GM12878 (cell line): ENCODE measurements around the gene NOVA1. TPM values are rescaled to one million over a fixed set of nuclear protein-coding genes. Genes with fewer than 3 reads are reported as not detected.

ENCODE experiments used
- ATAC-seq: fragments of 200-7000 bp; cut with Tn5 transposase; 3 replicates; pipeline ENCODE4 v1.9.1; 2020; ENCODE audit warnings: mild to moderate bottlenecking, moderate library complexity
- BruUV-seq: library from RNA; stranded (reverse); fragments of 400-500 nt; replicated peaks from 2 replicates; lab custom pipeline; 2021; lab: Mats Ljungman, UMichigan
- CTCF ChIA-PET: fragments of 300-600 bp; sonication (Branson Sonifier 250); formaldehyde crosslinking; extraction: SDS; loops from one replicate; lab custom pipeline; 2021; ENCODE audit warnings: inconsistent platforms; lab: Yijun Ruan, JAX
- POLR2A ChIA-PET: fragments of 350-600 bp; formaldehyde crosslinking; extraction: SDS; loops from one replicate; lab custom pipeline; 2021; ENCODE audit warnings: inconsistent platforms; lab: Charles Lee
- RAD21 ChIA-PET: fragments of 300-600 bp; sonication (Branson Sonifier 250); formaldehyde crosslinking; loops from one replicate; lab custom pipeline; 2023; ENCODE audit warnings: antibody characterized with exemption; ENCODE audit not compliant: unreplicated experiment; lab: Charles Lee
- SMC1A ChIA-PET: fragments of 300-600 bp; sonication (Branson Sonifier 250); formaldehyde crosslinking; loops from one replicate; lab custom pipeline; 2023; ENCODE audit not compliant: unreplicated experiment, uncharacterized antibody; lab: Charles Lee
- DNase-seq: peaks from one replicate; pipeline ENCODE4 v3.0.0-alpha.2; 2011; ENCODE audit warnings: low read depth, low spot score
- FAIRE-seq: peaks from 3 replicates; lab custom pipeline; 2011; peaks lifted over from hg19 to GRCh38; lab: Jason Lieb, UNC
- H2AFZ ChIP-seq: 2 replicates; pipeline ENCODE4 v1.6.0; 2011; ENCODE audit warnings: low read depth, low read length, control low read depth; ENCODE audit not compliant: control insufficient read depth
- H3K27ac ChIP-seq: 2 replicates; pipeline ENCODE4 v1.5.1; 2011; ENCODE audit warnings: control low read depth; ENCODE audit not compliant: control insufficient read depth, insufficient read depth
- H3K27me3 ChIP-seq, 2 experiments: replicated peaks in 1 of 2; 2 replicates each; pipeline versions ENCODE4 v1.6.0 to v1.6.1; 2011; ENCODE audit warnings: low read length in 1 of 2; ENCODE audit not compliant: control insufficient read depth in 2 of 2, insufficient read depth in 2 of 2
- H3K36me3 ChIP-seq, 2 experiments: 2 replicates each; pipeline ENCODE4 v1.5.1; 2011; ENCODE audit warnings: low read length in 1 of 2; ENCODE audit not compliant: control insufficient read depth in 2 of 2, insufficient read depth in 2 of 2
- H3K4me1 ChIP-seq: 2 replicates; pipeline ENCODE4 v1.6.1; 2011; ENCODE audit warnings: mild to moderate bottlenecking, low read length, moderate library complexity, mixed read lengths; ENCODE audit not compliant: control insufficient read depth, insufficient read depth
- H3K4me2 ChIP-seq: 2 replicates; pipeline ENCODE4 v1.6.0; 2011; ENCODE audit warnings: control low read depth; ENCODE audit not compliant: control insufficient read depth, insufficient read depth
- H3K4me3 ChIP-seq: fragments of 200-600 bp; sonication (generic); 2 replicates; pipeline ENCODE4 v1.5.1; 2016
- H3K79me2 ChIP-seq: 2 replicates; pipeline ENCODE4 v1.6.0; 2011; ENCODE audit warnings: low read length; ENCODE audit not compliant: control insufficient read depth, insufficient read depth
- H3K9ac ChIP-seq: 2 replicates; pipeline ENCODE4 v1.8.0; 2011; ENCODE audit warnings: low read length, control low read depth, mixed read lengths; ENCODE audit not compliant: control insufficient read depth, insufficient read depth
- H3K9me3 ChIP-seq: replicated peaks from 3 replicates; pipeline ENCODE4 v1.5.1; 2011; ENCODE audit warnings: mild to moderate bottlenecking, low read length; ENCODE audit not compliant: control insufficient read depth, insufficient read depth
- H4K20me1 ChIP-seq: 2 replicates; pipeline ENCODE4 v1.6.0; 2011; ENCODE audit not compliant: control insufficient read depth, insufficient read depth
- BACH1 ChIP-seq: fragments of 450-650 bp; IDR thresholded peaks from 2 replicates; pipeline ENCODE4 v1.6.1; 2017; ENCODE audit warnings: mild to moderate bottlenecking, borderline replicate concordance
- HDAC6 ChIP-seq: fragments of 200-600 bp; sonication (generic); IDR thresholded peaks from one replicate; pipeline ENCODE4 v1.8.0; 2017; ENCODE audit warnings: antibody characterized with exemption; ENCODE audit not compliant: unreplicated experiment
- LARP7 ChIP-seq: fragments of 450-650 bp; IDR thresholded peaks from 2 replicates; pipeline ENCODE4 v1.6.1; 2017; ENCODE audit warnings: mild to moderate bottlenecking
- POLR2AphosphoS2 ChIP-seq: IDR thresholded peaks from 2 replicates; pipeline ENCODE4 v1.6.1; 2011; ENCODE audit warnings: low read depth, mild to moderate bottlenecking, low read length, improper control_type of control experiment, moderate library complexity
- RAD21 ChIP-seq: IDR thresholded peaks from 2 replicates; pipeline ENCODE4 v1.6.1; 2011; ENCODE audit warnings: mild to moderate bottlenecking, low read depth, low read length, moderate library complexity; ENCODE audit not compliant: insufficient read depth
- SMC3 ChIP-seq: IDR thresholded peaks from 2 replicates; pipeline ENCODE4 v1.6.1; 2011; ENCODE audit warnings: low read length, improper control_type of control experiment, borderline replicate concordance
- SREBF1 ChIP-seq: IDR thresholded peaks from 2 replicates; pipeline ENCODE4 v1.6.1; 2012; ENCODE audit warnings: mild to moderate bottlenecking, low read length
- SUPT20H ChIP-seq: IDR thresholded peaks from 2 replicates; pipeline ENCODE4 v1.6.1; 2011; ENCODE audit warnings: low read depth, mild to moderate bottlenecking, low read length, moderate library complexity, borderline replicate concordance; ENCODE audit not compliant: control insufficient read depth
- TBL1XR1 ChIP-seq: IDR thresholded peaks from 2 replicates; pipeline ENCODE4 v1.6.1; 2012; ENCODE audit warnings: low read depth, low read length, improper control_type of control experiment
- TCF3 ChIP-seq: IDR thresholded peaks from 2 replicates; pipeline ENCODE4 v1.6.1; 2012; ENCODE audit warnings: low read depth, mild to moderate bottlenecking, low read length, borderline replicate concordance; ENCODE audit not compliant: insufficient read depth
- WGBS: methylation state at CpG from one replicate; pipeline ENCODE4 v1.1.6; 2016; ENCODE audit warnings: low lambda C conversion rate; ENCODE audit not compliant: insufficient replicate concordance, insufficient coverage; ENCODE audit errors: missing lambda C conversion rate; 5-methylcytosine and 5-hydroxymethylcytosine counted together
- in situ Hi-C: fragments of 300-500 bp; cut with MboI; formaldehyde crosslinking; loops from 9 replicates; pipeline ENCODE4 v1.14.3; 2018; ENCODE audit warnings: mixed read lengths
- intact Hi-C: fragments of 100-400 bp; cut with micrococcal nuclease; formaldehyde crosslinking; loops from one replicate; pipeline ENCODE4 v1.14.2; 2022; ENCODE audit not compliant: unreplicated experiment
- polyA plus RNA-seq, 11 experiments: library from polyadenylated mRNA; depleted of rRNA in 4 of 11; unstranded in 6 of 11; stranded (reverse) in 5 of 11; fragments of >200 nt; fragmentation: Nextera tagmentation in 4 of 11; fragmentation: Illumina TruSeq in 1 of 11; extraction: Ambion mirVana in 4 of 11; extraction: Trizol in 1 of 11; gene quantifications; 1 replicate in 1 of 11; 2 replicates in 10 of 11; pipeline versions ENCODE4 v1.2.1 to v1.2.3, GENCODE V29; 2011 to 2016; ENCODE audit warnings: inconsistent platforms in 2 of 11, missing spikeins in 2 of 11, low read depth in 1 of 11
- total RNA-seq, 4 experiments: library from RNA; depleted of rRNA in 3 of 4; stranded (reverse); fragments of >200 nt in 3 of 4; fragmentation: Illumina TruSeq in 1 of 4; extraction: Trizol in 1 of 4; gene quantifications; 2 replicates each; pipeline versions ENCODE4 v1.2.1 to v1.2.3, GENCODE V29; 2013 to 2021
- TF ChIP-seq, protein P1 (sequence below): fragments of 150-350 bp; IDR thresholded peaks from 2 replicates; pipeline ENCODE4 v1.6.1; 2014; ENCODE audit warnings: mild to moderate bottlenecking, low read depth, low read length
- TF ChIP-seq, protein P2 (sequence below): fragments of 450-650 bp; IDR thresholded peaks from 2 replicates; pipeline ENCODE4 v1.6.1; 2017; ENCODE audit warnings: borderline replicate concordance
- TF ChIP-seq, protein P3 (sequence below): IDR thresholded peaks from 2 replicates; pipeline ENCODE4 v1.6.1; 2011; ENCODE audit warnings: low read depth, mild to moderate bottlenecking, low read length, moderate library complexity, borderline replicate concordance; ENCODE audit errors: extremely low read depth
- TF ChIP-seq, protein P4 (sequence below): IDR thresholded peaks from 2 replicates; pipeline ENCODE4 v1.6.1; 2012; ENCODE audit warnings: improper control_type of control experiment, low read depth, low read length; ENCODE audit not compliant: insufficient replicate concordance

NOVA1 gene
- total and polyA plus RNA-seq, 10 of the 15 experiments (the other 5 are each of a cell fraction or from before 2014, with no cell fraction given), result 0.05 to 0.41 TPM; not detected in 8

DNA sequence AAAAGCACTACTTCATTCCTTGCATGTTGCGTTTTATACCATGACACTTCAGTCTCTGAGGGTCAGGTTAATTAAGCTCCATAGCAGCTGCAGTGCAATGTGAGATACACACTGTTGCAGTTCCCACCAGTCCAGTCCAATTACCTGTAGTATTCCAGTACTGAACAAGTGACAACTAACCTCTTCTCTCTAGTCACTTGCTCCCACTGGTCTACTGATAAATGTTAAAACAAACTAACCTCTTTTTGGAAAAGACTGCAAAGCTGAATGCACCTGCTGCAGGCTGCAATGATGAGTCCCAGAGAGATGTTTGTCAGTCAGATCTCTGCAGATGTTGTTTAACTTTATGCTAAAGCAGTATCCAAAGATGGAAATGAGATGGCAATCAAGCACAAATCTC lies 7.9 kb downstream of the NOVA1 start:
- 6% methylated on average over 1 of the region's 1 CpG for WGBS
- Histone ChIP-seq H3K27ac (no peak overlapping the region), H3K4me1 (no peaks in the 10 kb centered on the region), H3K4me2 (no peak overlapping the region), H3K79me2 (no peaks in the 10 kb centered on the region), H3K4me3 (no peak overlapping the region), H3K36me3 (no peaks in the 10 kb centered on the region), H3K9ac (no peak overlapping the region), H3K9me3 (no peaks in the 10 kb centered on the region), H4K20me1 (no peaks in the 10 kb centered on the region), H3K27me3 (no peaks in the 10 kb centered on the region), H2AFZ (no peak overlapping the region)
- no TSS peak for BruUV-seq
- no peak for FAIRE-seq
- no peak for ATAC-seq
- ChIA-PET SMC1A (no interaction called here), POLR2A (no interaction called here), RAD21 (no interaction called here), CTCF (no interaction called here)
- DNase-seq, result no peak
- in situ Hi-C loops, result no loop called here
- intact Hi-C loops, result no loop called here
- TF ChIP-seq, protein P1, sequence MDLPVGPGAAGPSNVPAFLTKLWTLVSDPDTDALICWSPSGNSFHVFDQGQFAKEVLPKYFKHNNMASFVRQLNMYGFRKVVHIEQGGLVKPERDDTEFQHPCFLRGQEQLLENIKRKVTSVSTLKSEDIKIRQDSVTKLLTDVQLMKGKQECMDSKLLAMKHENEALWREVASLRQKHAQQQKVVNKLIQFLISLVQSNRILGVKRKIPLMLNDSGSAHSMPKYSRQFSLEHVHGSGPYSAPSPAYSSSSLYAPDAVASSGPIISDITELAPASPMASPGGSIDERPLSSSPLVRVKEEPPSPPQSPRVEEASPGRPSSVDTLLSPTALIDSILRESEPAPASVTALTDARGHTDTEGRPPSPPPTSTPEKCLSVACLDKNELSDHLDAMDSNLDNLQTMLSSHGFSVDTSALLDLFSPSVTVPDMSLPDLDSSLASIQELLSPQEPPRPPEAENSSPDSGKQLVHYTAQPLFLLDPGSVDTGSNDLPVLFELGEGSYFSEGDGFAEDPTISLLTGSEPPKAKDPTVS, result no peak
- TF ChIP-seq BACH1 (no peak), HDAC6 (no peak), LARP7 (no peak), POLR2AphosphoS2 (no peak), TCF3 (no peak), SUPT20H (no peak), RAD21 (no peak), SREBF1 (no peak), SMC3 (no peak), TBL1XR1 (no peak)
- TF ChIP-seq, protein P2, sequence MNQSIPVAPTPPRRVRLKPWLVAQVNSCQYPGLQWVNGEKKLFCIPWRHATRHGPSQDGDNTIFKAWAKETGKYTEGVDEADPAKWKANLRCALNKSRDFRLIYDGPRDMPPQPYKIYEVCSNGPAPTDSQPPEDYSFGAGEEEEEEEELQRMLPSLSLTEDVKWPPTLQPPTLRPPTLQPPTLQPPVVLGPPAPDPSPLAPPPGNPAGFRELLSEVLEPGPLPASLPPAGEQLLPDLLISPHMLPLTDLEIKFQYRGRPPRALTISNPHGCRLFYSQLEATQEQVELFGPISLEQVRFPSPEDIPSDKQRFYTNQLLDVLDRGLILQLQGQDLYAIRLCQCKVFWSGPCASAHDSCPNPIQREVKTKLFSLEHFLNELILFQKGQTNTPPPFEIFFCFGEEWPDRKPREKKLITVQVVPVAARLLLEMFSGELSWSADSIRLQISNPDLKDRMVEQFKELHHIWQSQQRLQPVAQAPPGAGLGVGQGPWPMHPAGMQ, result no peak
- TF ChIP-seq, protein P3, sequence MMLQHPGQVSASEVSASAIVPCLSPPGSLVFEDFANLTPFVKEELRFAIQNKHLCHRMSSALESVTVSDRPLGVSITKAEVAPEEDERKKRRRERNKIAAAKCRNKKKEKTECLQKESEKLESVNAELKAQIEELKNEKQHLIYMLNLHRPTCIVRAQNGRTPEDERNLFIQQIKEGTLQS, result no peak
- TF ChIP-seq, protein P4, sequence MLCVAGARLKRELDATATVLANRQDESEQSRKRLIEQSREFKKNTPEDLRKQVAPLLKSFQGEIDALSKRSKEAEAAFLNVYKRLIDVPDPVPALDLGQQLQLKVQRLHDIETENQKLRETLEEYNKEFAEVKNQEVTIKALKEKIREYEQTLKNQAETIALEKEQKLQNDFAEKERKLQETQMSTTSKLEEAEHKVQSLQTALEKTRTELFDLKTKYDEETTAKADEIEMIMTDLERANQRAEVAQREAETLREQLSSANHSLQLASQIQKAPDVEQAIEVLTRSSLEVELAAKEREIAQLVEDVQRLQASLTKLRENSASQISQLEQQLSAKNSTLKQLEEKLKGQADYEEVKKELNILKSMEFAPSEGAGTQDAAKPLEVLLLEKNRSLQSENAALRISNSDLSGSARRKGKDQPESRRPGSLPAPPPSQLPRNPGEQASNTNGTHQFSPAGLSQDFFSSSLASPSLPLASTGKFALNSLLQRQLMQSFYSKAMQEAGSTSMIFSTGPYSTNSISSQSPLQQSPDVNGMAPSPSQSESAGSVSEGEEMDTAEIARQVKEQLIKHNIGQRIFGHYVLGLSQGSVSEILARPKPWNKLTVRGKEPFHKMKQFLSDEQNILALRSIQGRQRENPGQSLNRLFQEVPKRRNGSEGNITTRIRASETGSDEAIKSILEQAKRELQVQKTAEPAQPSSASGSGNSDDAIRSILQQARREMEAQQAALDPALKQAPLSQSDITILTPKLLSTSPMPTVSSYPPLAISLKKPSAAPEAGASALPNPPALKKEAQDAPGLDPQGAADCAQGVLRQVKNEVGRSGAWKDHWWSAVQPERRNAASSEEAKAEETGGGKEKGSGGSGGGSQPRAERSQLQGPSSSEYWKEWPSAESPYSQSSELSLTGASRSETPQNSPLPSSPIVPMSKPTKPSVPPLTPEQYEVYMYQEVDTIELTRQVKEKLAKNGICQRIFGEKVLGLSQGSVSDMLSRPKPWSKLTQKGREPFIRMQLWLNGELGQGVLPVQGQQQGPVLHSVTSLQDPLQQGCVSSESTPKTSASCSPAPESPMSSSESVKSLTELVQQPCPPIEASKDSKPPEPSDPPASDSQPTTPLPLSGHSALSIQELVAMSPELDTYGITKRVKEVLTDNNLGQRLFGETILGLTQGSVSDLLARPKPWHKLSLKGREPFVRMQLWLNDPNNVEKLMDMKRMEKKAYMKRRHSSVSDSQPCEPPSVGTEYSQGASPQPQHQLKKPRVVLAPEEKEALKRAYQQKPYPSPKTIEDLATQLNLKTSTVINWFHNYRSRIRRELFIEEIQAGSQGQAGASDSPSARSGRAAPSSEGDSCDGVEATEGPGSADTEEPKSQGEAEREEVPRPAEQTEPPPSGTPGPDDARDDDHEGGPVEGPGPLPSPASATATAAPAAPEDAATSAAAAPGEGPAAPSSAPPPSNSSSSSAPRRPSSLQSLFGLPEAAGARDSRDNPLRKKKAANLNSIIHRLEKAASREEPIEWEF, result no peak
